ENCODE measurements around the gene NRROS.

DNA sequence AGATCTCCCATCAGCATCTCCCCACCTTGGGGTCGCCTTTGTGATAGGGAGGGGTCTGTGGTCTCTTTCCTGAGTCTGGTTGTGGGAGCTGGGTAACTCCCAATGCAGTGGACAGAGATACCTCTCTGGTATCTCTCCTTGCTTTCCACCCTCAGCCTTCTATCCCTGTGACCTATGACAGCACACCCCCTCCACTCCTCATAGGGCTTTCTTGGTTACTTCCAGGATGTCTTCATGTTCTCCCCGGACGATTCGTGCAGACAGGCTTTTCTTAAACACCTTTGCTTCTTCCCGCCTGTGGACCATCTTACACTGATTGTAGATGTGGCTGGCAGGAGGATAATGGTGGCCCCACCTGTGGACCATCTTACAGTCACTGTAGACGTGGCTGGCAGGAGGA is 14.2 kb upstream of the NRROS start:
- TF ChIP-seq GATA2 (IDR thresholded peaks at IDR 0.05; ENCODE audit: low read depth, low read length) (no peak), GATA3 (IDR thresholded peaks at IDR 0.05; ENCODE audit: low read depth, low read length) (no peak)

All from SH-SY5Y (cell line).